Heart left ventricle (tissue), 13 donors: ENCODE results near the gene TTI1.

Experiments used
- POLR2A ChIP-seq, 2 donors: fragments of 450-650 bp; IDR thresholded peaks; one replicate each; pipeline ENCODE4 v1.6.1; 2017; ENCODE audit warnings: antibody characterized with exemption in 2 of 2, mild to moderate bottlenecking in 2 of 2, moderate library complexity in 2 of 2
- TF ChIP-seq, protein P1 (sequence below), 12 donors: fragments of 200-600 bp; sonication (generic) in 4 of 12; IDR thresholded peaks; one replicate each; pipeline versions ENCODE4 v1.5.0 to v1.8.0; 2018 to 2022; ENCODE audit warnings: antibody characterized with exemption in 12 of 12, mild to moderate bottlenecking in 5 of 12
- donor health status: ischemic (EF 13 %, LVEDD 7.1; RV severe dilation, severe dysfunction).
- donor health status: DM: no; HTN: yes; CAD: no.
- donor health status: DM: no; HTN: no; CAD: no.
- donor health status: ischemic (EF 25% LVEDD 6.9; RV normal size, moderate dysfunction).
- donor health status: ischemic (EF 25% LVEDD 5.7; RV mildly dilated, moderate dysfunction).
- donor health status: ischemic (EF 35%, LVEDD 5.7; RV mildly dilated, moderate dysfunction).
- donor health status: nonischemic (EF 11% LVEDD 7.7; RV severe dilation, severe dysfunction).
- donor health status: DM: yes; HTN: yes; CAD: no.
- donor health status: PGD.
- donor health status: ischemic (EF 29% LVEDD 5.4; RV normal size, mild dysfunction).
- donor health status: nonischemic (EF 23%, LVEDD 6.1; RV moderate dilation, normal function).

DNA sequence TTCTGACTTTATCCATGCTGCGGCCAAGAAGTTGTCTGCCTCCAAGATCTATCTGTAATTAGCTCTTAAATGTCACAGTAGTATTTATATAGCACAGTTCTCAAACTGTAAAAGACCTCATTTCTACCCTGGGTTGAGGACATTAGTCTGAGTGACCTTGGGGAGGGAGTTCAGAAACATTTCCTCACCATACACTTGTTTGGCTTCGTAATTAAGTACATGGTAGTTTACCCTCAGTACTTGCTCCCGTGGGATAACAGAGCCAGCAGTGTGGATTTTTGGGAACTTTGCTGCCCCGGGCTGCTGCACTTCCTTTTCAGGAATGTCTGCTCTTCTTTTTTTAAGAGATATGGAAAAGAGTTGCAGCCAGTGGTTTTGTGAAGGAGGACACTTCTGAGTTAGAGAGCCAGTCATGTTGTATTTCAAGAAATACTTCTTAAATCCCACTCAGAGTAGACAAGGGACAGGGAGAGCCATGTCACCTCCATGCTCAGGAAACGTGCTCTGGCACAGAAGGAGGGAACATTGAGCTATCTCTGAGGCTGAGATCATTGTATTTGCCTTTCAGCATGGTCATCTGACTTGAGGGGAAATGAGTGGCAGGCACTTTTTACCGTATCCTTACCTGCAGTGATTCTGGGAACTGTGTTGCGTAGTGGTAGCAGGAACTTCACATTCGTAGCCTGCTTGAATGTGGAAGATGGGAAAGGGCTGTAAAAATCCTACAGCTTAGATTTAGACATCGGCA, 33.9 kb upstream of the TTI1 start:
- TF ChIP-seq, protein P1, sequence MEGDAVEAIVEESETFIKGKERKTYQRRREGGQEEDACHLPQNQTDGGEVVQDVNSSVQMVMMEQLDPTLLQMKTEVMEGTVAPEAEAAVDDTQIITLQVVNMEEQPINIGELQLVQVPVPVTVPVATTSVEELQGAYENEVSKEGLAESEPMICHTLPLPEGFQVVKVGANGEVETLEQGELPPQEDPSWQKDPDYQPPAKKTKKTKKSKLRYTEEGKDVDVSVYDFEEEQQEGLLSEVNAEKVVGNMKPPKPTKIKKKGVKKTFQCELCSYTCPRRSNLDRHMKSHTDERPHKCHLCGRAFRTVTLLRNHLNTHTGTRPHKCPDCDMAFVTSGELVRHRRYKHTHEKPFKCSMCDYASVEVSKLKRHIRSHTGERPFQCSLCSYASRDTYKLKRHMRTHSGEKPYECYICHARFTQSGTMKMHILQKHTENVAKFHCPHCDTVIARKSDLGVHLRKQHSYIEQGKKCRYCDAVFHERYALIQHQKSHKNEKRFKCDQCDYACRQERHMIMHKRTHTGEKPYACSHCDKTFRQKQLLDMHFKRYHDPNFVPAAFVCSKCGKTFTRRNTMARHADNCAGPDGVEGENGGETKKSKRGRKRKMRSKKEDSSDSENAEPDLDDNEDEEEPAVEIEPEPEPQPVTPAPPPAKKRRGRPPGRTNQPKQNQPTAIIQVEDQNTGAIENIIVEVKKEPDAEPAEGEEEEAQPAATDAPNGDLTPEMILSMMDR (IDR thresholded peaks at IDR 0.05), result no peak
- TF ChIP-seq POLR2A (IDR thresholded peaks at IDR 0.05), result no peak
